C4-2B (cell line): ENCODE results near the gene CTSD.

Source experiments
- CTCF ChIP-seq: fragments of 450-650 bp; conservative IDR thresholded peaks from 2 replicates; pipeline ENCODE4 v1.5.1; 2017; ENCODE audit warnings: mild to moderate bottlenecking
- ZFX ChIP-seq: fragments of 450-650 bp; IDR thresholded peaks from 2 replicates; pipeline ENCODE4 v1.6.1; 2017

- TF ChIP-seq CTCF (no peak), ZFX (no peak)
Measured at GRCh38 chr11:1744891-1745700, 18.6 kb downstream of the CTSD start.
